SK-N-SH treated with all-trans-retinoic acid at 6 μM for 48 hours (cell line): Measurements from ENCODE around the gene CLDN14.

Experiments
- ATAC-seq: fragments of 200-7000 bp; cut with Tn5 transposase; 3 replicates; pipeline ENCODE4 v1.9.1; 2020; ENCODE audit warnings: mild to moderate bottlenecking, moderate library complexity
- ARNTL ChIP-seq: fragments of 450-650 bp; formaldehyde crosslinking; IDR thresholded peaks from 2 replicates; pipeline ENCODE4 v1.5.0; 2020; ENCODE audit warnings: low read depth, mild to moderate bottlenecking, moderate library complexity, borderline replicate concordance
- BACH2 ChIP-seq: fragments of 250-450 bp; sonication (Bioruptor Pico); IDR thresholded peaks from 2 replicates; pipeline ENCODE4 v1.9.0; 2021; ENCODE audit warnings: mild to moderate bottlenecking, borderline replicate concordance
- CSDC2 ChIP-seq: fragments of 250-450 bp; sonication (Bioruptor Pico); IDR thresholded peaks from 2 replicates; pipeline ENCODE4 v1.5.0; 2020; ENCODE audit warnings: mild to moderate bottlenecking, moderate library complexity
- GLIS3 ChIP-seq: fragments of 250-450 bp; sonication (Bioruptor Pico); IDR thresholded peaks from 2 replicates; pipeline ENCODE4 v1.5.0; 2020; ENCODE audit warnings: mild to moderate bottlenecking, moderate library complexity
- ISL1 ChIP-seq: fragments of 250-450 bp; sonication (Bioruptor Pico); IDR thresholded peaks from 2 replicates; pipeline ENCODE4 v2.1.2; 2022; ENCODE audit warnings: mild to moderate bottlenecking, moderate library complexity
- OSR1 ChIP-seq: fragments of 250-450 bp; sonication (Bioruptor Pico); IDR thresholded peaks from 2 replicates; pipeline ENCODE4 v1.8.0; 2022; ENCODE audit warnings: moderate library complexity, mild to moderate bottlenecking, inconsistent platforms
- PPARA ChIP-seq: fragments of 250-450 bp; sonication (Bioruptor Pico); IDR thresholded peaks from 2 replicates; pipeline ENCODE4 v1.5.0; 2020; ENCODE audit warnings: mild to moderate bottlenecking, borderline replicate concordance
- RARB ChIP-seq: fragments of 250-450 bp; sonication (Bioruptor Pico); IDR thresholded peaks from 2 replicates; pipeline ENCODE4 v1.8.0; 2021; ENCODE audit warnings: mild to moderate bottlenecking, moderate library complexity
- SNAI2 ChIP-seq: fragments of 250-450 bp; sonication (Bioruptor Pico); IDR thresholded peaks from 2 replicates; pipeline ENCODE4 v1.5.0; 2020; ENCODE audit warnings: mild to moderate bottlenecking, moderate library complexity
- TCF4 ChIP-seq: fragments of 250-450 bp; sonication (Bioruptor Pico); IDR thresholded peaks from 2 replicates; pipeline ENCODE4 v1.8.0; 2021; ENCODE audit warnings: mild to moderate bottlenecking, moderate library complexity, borderline replicate concordance
- TOX ChIP-seq: fragments of 250-450 bp; sonication (Bioruptor Pico); IDR thresholded peaks from 2 replicates; pipeline ENCODE4 v1.8.0; 2021; ENCODE audit warnings: mild to moderate bottlenecking, moderate library complexity, borderline replicate concordance
- ZC3H10 ChIP-seq: fragments of 250-450 bp; sonication (Bioruptor Pico); IDR thresholded peaks from 2 replicates; pipeline ENCODE4 v1.5.1; 2021; ENCODE audit warnings: mild to moderate bottlenecking, moderate library complexity
- ZFP3 ChIP-seq: fragments of 250-450 bp; sonication (Bioruptor Pico); IDR thresholded peaks from 2 replicates; pipeline ENCODE4 v1.5.0; 2020; ENCODE audit warnings: mild to moderate bottlenecking, moderate library complexity
- ZFP30 ChIP-seq: fragments of 450-650 bp; formaldehyde crosslinking; IDR thresholded peaks from 2 replicates; pipeline ENCODE4 v1.5.0; 2022; ENCODE audit warnings: mild to moderate bottlenecking, moderate library complexity
- ZNF565 ChIP-seq: fragments of 450-650 bp; formaldehyde crosslinking; conservative IDR thresholded peaks from 2 replicates; pipeline ENCODE4 v1.5.0; 2020; ENCODE audit warnings: low read depth, mild to moderate bottlenecking, moderate library complexity
- ZNF70 ChIP-seq: fragments of 450-650 bp; formaldehyde crosslinking; IDR thresholded peaks from 2 replicates; pipeline ENCODE4 v1.5.0; 2020; ENCODE audit warnings: mild to moderate bottlenecking, moderate library complexity
- ZNF8 ChIP-seq: fragments of 450-650 bp; formaldehyde crosslinking; IDR thresholded peaks from 2 replicates; pipeline ENCODE4 v1.5.0; 2020; ENCODE audit warnings: mild to moderate bottlenecking, moderate library complexity
- TF ChIP-seq, protein P1 (sequence below): fragments of 250-450 bp; sonication (Bioruptor Pico); IDR thresholded peaks from 2 replicates; pipeline ENCODE4 v1.5.1; 2020; ENCODE audit warnings: low read depth, mild to moderate bottlenecking, moderate library complexity
- TF ChIP-seq, protein P2 (sequence below): fragments of 250-450 bp; sonication (Bioruptor Pico); IDR thresholded peaks from 2 replicates; pipeline ENCODE4 v1.8.0; 2021; ENCODE audit warnings: low read depth, mild to moderate bottlenecking, moderate library complexity, borderline replicate concordance
- TF ChIP-seq, protein P3 (sequence below): fragments of 250-450 bp; sonication (Bioruptor Pico); IDR thresholded peaks from 2 replicates; pipeline ENCODE4 v1.8.0; 2020; ENCODE audit warnings: mild to moderate bottlenecking, moderate library complexity, borderline replicate concordance
- TF ChIP-seq, protein P4 (sequence below): fragments of 250-450 bp; sonication (Bioruptor Pico); IDR thresholded peaks from 2 replicates; pipeline ENCODE4 v1.5.0; 2020; ENCODE audit warnings: mild to moderate bottlenecking, moderate library complexity
- TF ChIP-seq, protein P5 (sequence below): fragments of 250-450 bp; sonication (Bioruptor Pico); IDR thresholded peaks from 2 replicates; pipeline ENCODE4 v1.5.1; 2021; ENCODE audit warnings: mild to moderate bottlenecking, moderate library complexity

Gene CLDN14

DNA sequence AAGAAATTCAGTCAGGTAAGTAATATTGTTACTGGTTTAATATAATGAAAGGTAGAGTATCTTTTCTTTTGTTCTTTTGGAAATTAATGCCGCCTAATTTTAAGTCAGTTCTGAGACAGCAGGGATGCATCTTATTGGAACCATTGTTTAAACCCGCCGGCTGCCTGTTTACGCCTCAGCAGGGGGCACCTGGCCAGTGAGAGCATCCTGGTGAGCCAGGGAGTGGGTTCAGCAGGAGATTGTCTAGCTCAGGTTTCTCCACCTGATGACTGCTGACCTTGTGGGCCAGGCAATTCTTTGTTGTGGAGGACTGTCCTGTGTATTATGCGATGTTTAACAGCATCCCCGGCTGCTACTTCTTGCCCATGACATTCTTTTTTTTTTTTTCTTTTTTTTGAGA lies 64.5 kb downstream of the CLDN14 start:
- no peak for ATAC-seq
- TF ChIP-seq TOX (CRISPR knock-in tag) (no peak), ARNTL (CRISPR knock-in tag) (no peak), PPARA (no peak), RARB (CRISPR knock-in tag) (no peak), CSDC2 (CRISPR knock-in tag) (no peak), BACH2 (no peak), GLIS3 (CRISPR knock-in tag) (no peak), ZFP3 (CRISPR knock-in tag) (no peak), OSR1 (CRISPR knock-in tag) (no peak), ZNF565 (CRISPR knock-in tag) (no peak), ZC3H10 (no peak), TCF4 (no peak), ISL1 (CRISPR knock-in tag) (no peak), ZNF70 (CRISPR knock-in tag) (no peak), ZNF8 (CRISPR knock-in tag) (no peak)
- TF ChIP-seq, protein P1, sequence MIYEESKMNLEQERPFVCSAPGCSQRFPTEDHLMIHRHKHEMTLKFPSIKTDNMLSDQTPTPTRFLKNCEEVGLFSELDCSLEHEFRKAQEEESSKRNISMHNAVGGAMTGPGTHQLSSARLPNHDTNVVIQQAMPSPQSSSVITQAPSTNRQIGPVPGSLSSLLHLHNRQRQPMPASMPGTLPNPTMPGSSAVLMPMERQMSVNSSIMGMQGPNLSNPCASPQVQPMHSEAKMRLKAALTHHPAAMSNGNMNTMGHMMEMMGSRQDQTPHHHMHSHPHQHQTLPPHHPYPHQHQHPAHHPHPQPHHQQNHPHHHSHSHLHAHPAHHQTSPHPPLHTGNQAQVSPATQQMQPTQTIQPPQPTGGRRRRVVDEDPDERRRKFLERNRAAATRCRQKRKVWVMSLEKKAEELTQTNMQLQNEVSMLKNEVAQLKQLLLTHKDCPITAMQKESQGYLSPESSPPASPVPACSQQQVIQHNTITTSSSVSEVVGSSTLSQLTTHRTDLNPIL: no peak
- TF ChIP-seq, all 23 proteins: peak for 0

DNA sequence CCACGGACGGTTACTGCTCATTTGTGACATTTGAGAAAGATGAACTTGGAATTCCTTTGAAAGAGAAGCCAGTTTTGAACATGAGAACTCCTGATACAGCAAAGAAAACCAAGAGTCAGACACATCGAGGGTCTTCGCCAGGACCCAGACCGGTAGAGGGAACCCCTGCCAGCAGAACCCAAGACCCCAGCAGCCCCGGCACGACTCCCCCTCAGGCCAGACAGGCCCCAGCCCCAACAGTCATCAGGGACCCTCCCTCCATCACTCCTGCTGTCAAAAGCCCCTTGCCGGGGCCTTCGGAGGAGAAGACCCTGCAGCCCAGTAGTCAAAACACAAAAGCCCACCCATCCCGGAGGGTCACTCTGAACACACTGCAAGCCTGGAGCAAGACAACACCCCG lies 67.0 kb downstream of the CLDN14 start:
- TF ChIP-seq ZFP30 (CRISPR knock-in tag): no peak
- no peak for TF ChIP-seq TOX (CRISPR knock-in tag)
- TF ChIP-seq ZNF70 (CRISPR knock-in tag): no peak
- no peak for TF ChIP-seq ARNTL (CRISPR knock-in tag)
- no peak for TF ChIP-seq SNAI2
- TF ChIP-seq ZNF565 (CRISPR knock-in tag): no peak
- TF ChIP-seq, protein P2, sequence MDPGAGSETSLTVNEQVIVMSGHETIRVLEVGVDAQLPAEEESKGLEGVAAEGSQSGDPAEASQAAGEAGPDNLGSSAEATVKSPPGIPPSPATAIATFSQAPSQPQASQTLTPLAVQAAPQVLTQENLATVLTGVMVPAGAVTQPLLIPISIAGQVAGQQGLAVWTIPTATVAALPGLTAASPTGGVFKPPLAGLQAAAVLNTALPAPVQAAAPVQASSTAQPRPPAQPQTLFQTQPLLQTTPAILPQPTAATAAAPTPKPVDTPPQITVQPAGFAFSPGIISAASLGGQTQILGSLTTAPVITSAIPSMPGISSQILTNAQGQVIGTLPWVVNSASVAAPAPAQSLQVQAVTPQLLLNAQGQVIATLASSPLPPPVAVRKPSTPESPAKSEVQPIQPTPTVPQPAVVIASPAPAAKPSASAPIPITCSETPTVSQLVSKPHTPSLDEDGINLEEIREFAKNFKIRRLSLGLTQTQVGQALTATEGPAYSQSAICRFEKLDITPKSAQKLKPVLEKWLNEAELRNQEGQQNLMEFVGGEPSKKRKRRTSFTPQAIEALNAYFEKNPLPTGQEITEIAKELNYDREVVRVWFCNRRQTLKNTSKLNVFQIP (CRISPR knock-in tag): no peak
- no peak for TF ChIP-seq ZNF8 (CRISPR knock-in tag)
- no peak for TF ChIP-seq GLIS3 (CRISPR knock-in tag)
- TF ChIP-seq CSDC2 (CRISPR knock-in tag): no peak
- TF ChIP-seq ISL1 (CRISPR knock-in tag): no peak
- no peak for TF ChIP-seq RARB (CRISPR knock-in tag)
- TF ChIP-seq OSR1 (CRISPR knock-in tag): no peak
- TF ChIP-seq, protein P1: no peak
- TF ChIP-seq, protein P3, sequence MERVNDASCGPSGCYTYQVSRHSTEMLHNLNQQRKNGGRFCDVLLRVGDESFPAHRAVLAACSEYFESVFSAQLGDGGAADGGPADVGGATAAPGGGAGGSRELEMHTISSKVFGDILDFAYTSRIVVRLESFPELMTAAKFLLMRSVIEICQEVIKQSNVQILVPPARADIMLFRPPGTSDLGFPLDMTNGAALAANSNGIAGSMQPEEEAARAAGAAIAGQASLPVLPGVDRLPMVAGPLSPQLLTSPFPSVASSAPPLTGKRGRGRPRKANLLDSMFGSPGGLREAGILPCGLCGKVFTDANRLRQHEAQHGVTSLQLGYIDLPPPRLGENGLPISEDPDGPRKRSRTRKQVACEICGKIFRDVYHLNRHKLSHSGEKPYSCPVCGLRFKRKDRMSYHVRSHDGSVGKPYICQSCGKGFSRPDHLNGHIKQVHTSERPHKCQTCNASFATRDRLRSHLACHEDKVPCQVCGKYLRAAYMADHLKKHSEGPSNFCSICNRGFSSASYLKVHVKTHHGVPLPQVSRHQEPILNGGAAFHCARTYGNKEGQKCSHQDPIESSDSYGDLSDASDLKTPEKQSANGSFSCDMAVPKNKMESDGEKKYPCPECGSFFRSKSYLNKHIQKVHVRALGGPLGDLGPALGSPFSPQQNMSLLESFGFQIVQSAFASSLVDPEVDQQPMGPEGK: no peak
- TF ChIP-seq, protein P4, sequence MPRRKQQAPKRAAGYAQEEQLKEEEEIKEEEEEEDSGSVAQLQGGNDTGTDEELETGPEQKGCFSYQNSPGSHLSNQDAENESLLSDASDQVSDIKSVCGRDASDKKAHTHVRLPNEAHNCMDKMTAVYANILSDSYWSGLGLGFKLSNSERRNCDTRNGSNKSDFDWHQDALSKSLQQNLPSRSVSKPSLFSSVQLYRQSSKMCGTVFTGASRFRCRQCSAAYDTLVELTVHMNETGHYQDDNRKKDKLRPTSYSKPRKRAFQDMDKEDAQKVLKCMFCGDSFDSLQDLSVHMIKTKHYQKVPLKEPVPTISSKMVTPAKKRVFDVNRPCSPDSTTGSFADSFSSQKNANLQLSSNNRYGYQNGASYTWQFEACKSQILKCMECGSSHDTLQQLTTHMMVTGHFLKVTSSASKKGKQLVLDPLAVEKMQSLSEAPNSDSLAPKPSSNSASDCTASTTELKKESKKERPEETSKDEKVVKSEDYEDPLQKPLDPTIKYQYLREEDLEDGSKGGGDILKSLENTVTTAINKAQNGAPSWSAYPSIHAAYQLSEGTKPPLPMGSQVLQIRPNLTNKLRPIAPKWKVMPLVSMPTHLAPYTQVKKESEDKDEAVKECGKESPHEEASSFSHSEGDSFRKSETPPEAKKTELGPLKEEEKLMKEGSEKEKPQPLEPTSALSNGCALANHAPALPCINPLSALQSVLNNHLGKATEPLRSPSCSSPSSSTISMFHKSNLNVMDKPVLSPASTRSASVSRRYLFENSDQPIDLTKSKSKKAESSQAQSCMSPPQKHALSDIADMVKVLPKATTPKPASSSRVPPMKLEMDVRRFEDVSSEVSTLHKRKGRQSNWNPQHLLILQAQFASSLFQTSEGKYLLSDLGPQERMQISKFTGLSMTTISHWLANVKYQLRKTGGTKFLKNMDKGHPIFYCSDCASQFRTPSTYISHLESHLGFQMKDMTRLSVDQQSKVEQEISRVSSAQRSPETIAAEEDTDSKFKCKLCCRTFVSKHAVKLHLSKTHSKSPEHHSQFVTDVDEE (CRISPR knock-in tag): no peak
- TF ChIP-seq, protein P5, sequence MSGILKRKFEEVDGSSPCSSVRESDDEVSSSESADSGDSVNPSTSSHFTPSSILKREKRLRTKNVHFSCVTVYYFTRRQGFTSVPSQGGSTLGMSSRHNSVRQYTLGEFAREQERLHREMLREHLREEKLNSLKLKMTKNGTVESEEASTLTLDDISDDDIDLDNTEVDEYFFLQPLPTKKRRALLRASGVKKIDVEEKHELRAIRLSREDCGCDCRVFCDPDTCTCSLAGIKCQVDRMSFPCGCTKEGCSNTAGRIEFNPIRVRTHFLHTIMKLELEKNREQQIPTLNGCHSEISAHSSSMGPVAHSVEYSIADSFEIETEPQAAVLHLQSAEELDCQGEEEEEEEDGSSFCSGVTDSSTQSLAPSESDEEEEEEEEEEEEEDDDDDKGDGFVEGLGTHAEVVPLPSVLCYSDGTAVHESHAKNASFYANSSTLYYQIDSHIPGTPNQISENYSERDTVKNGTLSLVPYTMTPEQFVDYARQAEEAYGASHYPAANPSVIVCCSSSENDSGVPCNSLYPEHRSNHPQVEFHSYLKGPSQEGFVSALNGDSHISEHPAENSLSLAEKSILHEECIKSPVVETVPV (CRISPR knock-in tag): no peak
- no peak for ATAC-seq
